Measurements from ENCODE around the gene NIN.

DNA sequence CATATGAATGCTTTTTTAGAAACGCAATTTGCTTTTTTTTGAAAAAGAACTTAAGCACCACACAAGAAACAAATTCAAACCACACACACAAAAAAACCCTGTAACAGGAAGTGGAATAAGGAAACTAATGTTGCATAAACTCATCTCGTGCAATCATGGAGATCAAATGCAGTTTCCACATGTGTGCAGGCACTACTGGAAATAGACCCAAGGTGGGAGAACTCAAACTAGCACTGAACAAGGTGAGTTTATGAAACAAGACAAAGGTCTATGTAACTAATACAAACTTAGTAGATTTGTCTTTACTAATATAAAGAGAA, 17.5 kb downstream of the NIN start:
- TF ChIP-seq, protein P1, sequence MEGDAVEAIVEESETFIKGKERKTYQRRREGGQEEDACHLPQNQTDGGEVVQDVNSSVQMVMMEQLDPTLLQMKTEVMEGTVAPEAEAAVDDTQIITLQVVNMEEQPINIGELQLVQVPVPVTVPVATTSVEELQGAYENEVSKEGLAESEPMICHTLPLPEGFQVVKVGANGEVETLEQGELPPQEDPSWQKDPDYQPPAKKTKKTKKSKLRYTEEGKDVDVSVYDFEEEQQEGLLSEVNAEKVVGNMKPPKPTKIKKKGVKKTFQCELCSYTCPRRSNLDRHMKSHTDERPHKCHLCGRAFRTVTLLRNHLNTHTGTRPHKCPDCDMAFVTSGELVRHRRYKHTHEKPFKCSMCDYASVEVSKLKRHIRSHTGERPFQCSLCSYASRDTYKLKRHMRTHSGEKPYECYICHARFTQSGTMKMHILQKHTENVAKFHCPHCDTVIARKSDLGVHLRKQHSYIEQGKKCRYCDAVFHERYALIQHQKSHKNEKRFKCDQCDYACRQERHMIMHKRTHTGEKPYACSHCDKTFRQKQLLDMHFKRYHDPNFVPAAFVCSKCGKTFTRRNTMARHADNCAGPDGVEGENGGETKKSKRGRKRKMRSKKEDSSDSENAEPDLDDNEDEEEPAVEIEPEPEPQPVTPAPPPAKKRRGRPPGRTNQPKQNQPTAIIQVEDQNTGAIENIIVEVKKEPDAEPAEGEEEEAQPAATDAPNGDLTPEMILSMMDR (IDR thresholded peaks at IDR 0.05) = no peak
- no peak for TF ChIP-seq POLR2A (IDR thresholded peaks at IDR 0.05)
